Neural crest cell (in vitro differentiated cells): ENCODE measurements around the gene GAL3ST3. TPM values are rescaled to one million over a fixed set of nuclear protein-coding genes. Genes with fewer than 3 reads are reported as not detected.

Experiments used
- DNase-seq: peaks from one replicate; pipeline ENCODE4 v3.0.0; 2021; ENCODE audit warnings: low read depth, mixed read lengths, low spot score
- H3K27ac Mint-ChIP-seq: one replicate; pipeline ENCODE4 v1.8.0; 2021; ENCODE audit warnings: mild to moderate bottlenecking, mixed read lengths; ENCODE audit not compliant: unreplicated experiment
- H3K27me3 Mint-ChIP-seq: 2 replicates; pipeline ENCODE4 v1.8.0; 2021; ENCODE audit warnings: low read depth, mild to moderate bottlenecking, mixed read lengths
- H3K36me3 Mint-ChIP-seq: 2 replicates; pipeline ENCODE4 v1.8.0; 2021; ENCODE audit warnings: low read depth, mild to moderate bottlenecking, mixed read lengths
- H3K4me1 Mint-ChIP-seq: 2 replicates; pipeline ENCODE4 v1.8.0; 2021; ENCODE audit warnings: mixed read lengths
- H3K4me3 Mint-ChIP-seq: one replicate; pipeline ENCODE4 v1.8.0; 2021; ENCODE audit warnings: mild to moderate bottlenecking, mixed read lengths
- H3K9me3 Mint-ChIP-seq: 2 replicates; pipeline ENCODE4 v1.8.0; 2021; ENCODE audit warnings: mixed read lengths
- CTCF ChIP-seq: fragments of 200-600 bp; sonication (generic); conservative IDR thresholded peaks from 2 replicates; pipeline ENCODE4 v1.5.0; 2021; ENCODE audit warnings: antibody characterized with exemption, mild to moderate bottlenecking
- total RNA-seq: library from RNA; stranded (reverse); gene quantifications from 2 replicates; pipeline ENCODE4 v1.2.1, GENCODE V29; 2021

The GAL3ST3 gene
- total RNA-seq, 1 donor from 2014 or later: 8.7 TPM

DNA sequence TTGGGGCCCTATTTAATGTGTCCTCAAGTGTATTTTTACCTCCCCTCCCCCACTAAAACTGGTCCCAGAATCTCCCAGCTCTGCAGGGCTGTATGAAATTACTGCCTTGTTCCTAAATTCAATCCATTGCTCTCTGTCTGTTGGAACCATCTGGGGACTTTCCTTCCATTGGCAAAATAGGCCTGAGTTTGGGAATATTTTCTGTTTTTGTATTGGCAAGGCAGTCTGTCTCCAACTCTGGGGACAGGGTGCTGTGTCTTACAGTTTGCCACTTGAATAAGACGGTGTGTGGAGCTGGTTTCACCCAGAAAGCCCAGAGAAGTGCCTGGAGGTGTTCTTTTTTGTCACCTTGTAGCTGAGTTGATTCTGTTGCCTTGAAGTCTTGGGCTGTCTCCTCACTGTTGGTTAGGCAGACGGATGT lies 22.4 kb upstream of the GAL3ST3 start:
- peak overlapping the region; percentile 98 for H3K4me3 Mint-ChIP-seq
- H3K36me3 Mint-ChIP-seq: peaks cover 24% of the 10 kb centered on the region
- TF ChIP-seq CTCF: no peak
- H3K27ac Mint-ChIP-seq: no peak overlapping the region
- no peak for DNase-seq
- H3K4me1 Mint-ChIP-seq: peaks cover 27% of the 10 kb centered on the region
- peaks cover 6% of the 10 kb centered on the region for H3K27me3 Mint-ChIP-seq
- H3K9me3 Mint-ChIP-seq: no peaks in the 10 kb centered on the region

DNA sequence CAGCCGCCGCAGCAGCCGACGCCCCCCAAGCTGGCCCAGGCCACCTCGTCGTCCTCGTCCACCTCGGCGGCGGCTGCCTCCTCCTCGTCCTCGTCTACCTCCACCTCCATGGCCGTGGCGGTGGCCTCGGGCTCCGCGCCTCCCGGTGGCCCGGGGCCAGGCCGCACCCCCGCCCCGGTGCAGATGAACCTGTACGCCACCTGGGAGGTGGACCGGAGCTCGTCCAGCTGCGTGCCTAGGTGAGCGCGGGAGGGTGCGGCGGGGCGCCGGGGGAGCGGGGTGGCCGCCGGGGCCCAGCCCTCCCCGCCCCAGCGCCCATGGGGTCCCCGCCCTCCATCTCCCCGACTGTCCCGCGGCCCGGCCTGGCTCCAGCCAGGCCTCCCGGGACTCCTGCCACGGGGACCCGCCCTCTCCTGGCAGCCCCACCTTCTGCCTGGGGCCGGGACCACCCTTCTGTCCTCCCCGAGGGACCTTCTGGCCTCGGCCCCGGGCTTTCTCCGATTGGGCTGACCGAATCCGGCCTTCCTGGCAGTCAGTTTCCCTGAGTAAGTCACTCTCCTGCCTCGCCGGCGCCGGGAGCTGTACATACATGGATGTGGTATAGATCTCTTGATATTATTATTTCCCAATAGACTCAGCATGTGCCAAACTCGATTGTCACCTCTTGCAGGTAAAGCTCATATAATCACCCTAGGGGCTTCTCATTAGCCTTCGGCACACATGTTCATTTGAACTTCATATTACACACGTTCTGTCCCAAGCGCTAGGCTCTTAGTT lies 21.8 kb upstream of the GAL3ST3 start:
- TF ChIP-seq CTCF: no peak
- peaks cover 6% of the 10 kb centered on the region for H3K27me3 Mint-ChIP-seq
- DNase-seq: peak; percentile 30
- peak overlapping the region; percentile 98 for H3K4me3 Mint-ChIP-seq
- no peak overlapping the region for H3K27ac Mint-ChIP-seq
- H3K36me3 Mint-ChIP-seq: peaks cover 26% of the 10 kb centered on the region
- no peaks in the 10 kb centered on the region for H3K9me3 Mint-ChIP-seq
- H3K4me1 Mint-ChIP-seq: peaks cover 27% of the 10 kb centered on the region

- DNase-seq: peak; percentile 53
- H3K9me3 Mint-ChIP-seq: no peaks in the 10 kb centered on the region
- H3K4me1 Mint-ChIP-seq: peaks cover 27% of the 10 kb centered on the region
- no peak for TF ChIP-seq CTCF
- H3K27ac Mint-ChIP-seq: peak within 1 kb of the TSS; percentile 78
- peaks cover 6% of the 10 kb centered on the region for H3K27me3 Mint-ChIP-seq
- peak within 1 kb of the TSS; percentile 98 for H3K4me3 Mint-ChIP-seq
- peaks cover 31% of the 10 kb centered on the region for H3K36me3 Mint-ChIP-seq
Measured at GRCh38 chr11:66069715-66070603, 21.0 kb upstream of the GAL3ST3 start, which contains the start of gene PACS1. PACS1 (plus strand) TSS chr11:66070272; CDS start chr11:66070487, 215 bp downstream.

GRCh38 chr11:66068923-66069714 lies 20.2 kb upstream of the GAL3ST3 start:
- Mint-ChIP-seq H3K9me3 (no peaks in the 10 kb centered on the region), H3K4me1 (peaks cover 27% of the 10 kb centered on the region), H3K27me3 (peaks cover 6% of the 10 kb centered on the region), H3K36me3 (peaks cover 29% of the 10 kb centered on the region), H3K4me3 (peak overlapping the region; percentile 91), H3K27ac (peak overlapping the region; percentile 78)
- no peak for DNase-seq
- no peak for TF ChIP-seq CTCF
